ENCODE measurements around the gene DDX60.
"Not testable (repeated sequence)": the region's sequence is repeated elsewhere in the genome, so short reads cannot be mapped to it uniquely, and the experiment has no call there.

Gene DDX60

GRCh38 chr4:168318266-168318895 is at the start of gene DDX60:
Gene DDX60 (minus strand): TSS chr4:168318752. CDS start chr4:168311259, 7,493 bp downstream.
- peak; percentile 84 for DNase-seq

- no peak for DNase-seq
These were observed 48.5 kb upstream of the DDX60 start for GRCh38 chr4:168367065-168367464.

GRCh38 chr4:168362025-168362401 is 43.5 kb upstream of the DDX60 start:
- DNase-seq = no peak

GRCh38 chr4:168361365-168362024 is 42.9 kb upstream of the DDX60 start:
- DNase-seq = no peak

- no peak for DNase-seq
These were observed 41.7 kb upstream of the DDX60 start for GRCh38 chr4:168360271-168360670.

GRCh38 chr4:168357941-168358340 is 39.4 kb upstream of the DDX60 start:
- no peak for DNase-seq

- no peak for DNase-seq
These were observed 35.2 kb upstream of the DDX60 start for GRCh38 chr4:168353746-168354145.

GRCh38 chr4:168337550-168337940 is 19.0 kb upstream of the DDX60 start:
- no peak for DNase-seq

GRCh38 chr4:168336837-168337549 is 18.4 kb upstream of the DDX60 start:
- DNase-seq = no peak

GRCh38 chr4:168335621-168336020 is 17.1 kb upstream of the DDX60 start:
- DNase-seq = no peak

GRCh38 chr4:168334053-168334452 is 15.5 kb upstream of the DDX60 start:
- no peak for DNase-seq

GRCh38 chr4:168330575-168330974 is 12.0 kb upstream of the DDX60 start:
- not testable (repeated sequence) for DNase-seq

- DNase-seq = no peak
These were observed 7.0 kb upstream of the DDX60 start for GRCh38 chr4:168325591-168325990.

- DNase-seq = no peak
These were observed 2.5 kb upstream of the DDX60 start for GRCh38 chr4:168321006-168321405.

- no peak for DNase-seq
These were observed 1.0 kb upstream of the DDX60 start for GRCh38 chr4:168319486-168320019.

- no peak for DNase-seq
These were observed 931 bp downstream of the DDX60 start for GRCh38 chr4:168317621-168318020.

- DNase-seq = no peak
These were observed 8.8 kb downstream of the DDX60 start for GRCh38 chr4:168309781-168310180.

- DNase-seq = no peak
These were observed 9.6 kb downstream of the DDX60 start for GRCh38 chr4:168308912-168309311.

GRCh38 chr4:168306476-168306875 is 12.1 kb downstream of the DDX60 start:
- DNase-seq = no peak

GRCh38 chr4:168304744-168305459 is 13.7 kb downstream of the DDX60 start:
- no peak for DNase-seq

- DNase-seq = not testable (repeated sequence)
These were observed 15.1 kb downstream of the DDX60 start for GRCh38 chr4:168303430-168303829.

GRCh38 chr4:168293386-168293975 is 25.1 kb downstream of the DDX60 start:
- no peak for DNase-seq

- DNase-seq = no peak
These were observed 27.3 kb downstream of the DDX60 start for GRCh38 chr4:168291242-168291641.

Data from stimulated activated CD4-positive, alpha-beta T cell treated with anti-CD3 and anti-CD28 coated beads, Interleukin-15, amount 100 ng/mL, for 24 hours (primary cell).